ENCODE data around the gene VPS35L.

The VPS35L gene

DNA sequence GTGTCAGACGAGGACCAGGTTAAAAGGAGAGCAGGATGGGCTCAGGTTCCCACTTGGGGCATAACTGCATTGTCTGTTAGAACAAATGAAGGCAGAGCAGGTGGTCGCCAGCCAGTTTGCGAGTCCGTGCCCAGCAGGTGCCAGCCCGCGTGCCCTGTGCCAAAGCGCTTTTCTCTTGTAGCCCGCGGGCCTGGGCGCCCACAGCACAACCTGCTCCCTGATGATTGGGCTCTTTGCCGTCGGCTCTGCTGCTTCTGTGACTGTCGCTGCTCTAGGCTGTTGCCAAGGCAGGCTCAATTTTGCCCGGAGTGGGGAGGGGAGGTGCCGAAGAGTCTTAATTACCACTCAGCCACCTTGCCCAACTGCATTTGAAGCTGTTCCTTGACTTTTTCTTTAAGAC, 141.5 kb downstream of the VPS35L start:
- peak; percentile 16 for DNase-seq

DNA sequence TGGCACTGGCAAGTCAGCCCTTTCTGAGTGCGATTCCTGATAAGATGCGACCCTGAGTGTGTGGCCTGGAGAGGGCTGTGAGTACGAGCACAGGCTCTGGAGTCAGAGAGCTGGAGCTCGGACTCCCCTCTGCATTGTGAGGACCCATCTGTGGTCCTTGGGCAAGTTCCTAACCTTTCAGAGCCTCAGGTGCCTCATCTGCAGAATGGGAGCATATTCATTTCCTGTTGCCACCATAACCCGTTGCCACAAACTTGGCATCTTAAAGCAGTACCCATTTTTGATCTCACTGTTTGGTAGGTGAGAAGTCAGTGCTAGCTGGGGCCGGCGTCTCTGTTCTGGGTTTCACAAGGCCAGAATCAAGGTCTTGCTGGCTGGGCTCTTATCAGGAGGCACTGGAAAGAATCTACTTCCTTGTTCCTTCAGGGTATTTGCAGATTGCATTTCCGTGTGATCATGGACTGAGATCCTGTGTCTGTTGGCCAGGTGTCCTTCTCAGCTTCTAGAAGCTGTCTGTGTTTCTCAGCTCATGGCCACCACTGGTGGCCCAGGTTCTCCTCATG, 142.3 kb downstream of the VPS35L start:
- no peak for DNase-seq

DNA sequence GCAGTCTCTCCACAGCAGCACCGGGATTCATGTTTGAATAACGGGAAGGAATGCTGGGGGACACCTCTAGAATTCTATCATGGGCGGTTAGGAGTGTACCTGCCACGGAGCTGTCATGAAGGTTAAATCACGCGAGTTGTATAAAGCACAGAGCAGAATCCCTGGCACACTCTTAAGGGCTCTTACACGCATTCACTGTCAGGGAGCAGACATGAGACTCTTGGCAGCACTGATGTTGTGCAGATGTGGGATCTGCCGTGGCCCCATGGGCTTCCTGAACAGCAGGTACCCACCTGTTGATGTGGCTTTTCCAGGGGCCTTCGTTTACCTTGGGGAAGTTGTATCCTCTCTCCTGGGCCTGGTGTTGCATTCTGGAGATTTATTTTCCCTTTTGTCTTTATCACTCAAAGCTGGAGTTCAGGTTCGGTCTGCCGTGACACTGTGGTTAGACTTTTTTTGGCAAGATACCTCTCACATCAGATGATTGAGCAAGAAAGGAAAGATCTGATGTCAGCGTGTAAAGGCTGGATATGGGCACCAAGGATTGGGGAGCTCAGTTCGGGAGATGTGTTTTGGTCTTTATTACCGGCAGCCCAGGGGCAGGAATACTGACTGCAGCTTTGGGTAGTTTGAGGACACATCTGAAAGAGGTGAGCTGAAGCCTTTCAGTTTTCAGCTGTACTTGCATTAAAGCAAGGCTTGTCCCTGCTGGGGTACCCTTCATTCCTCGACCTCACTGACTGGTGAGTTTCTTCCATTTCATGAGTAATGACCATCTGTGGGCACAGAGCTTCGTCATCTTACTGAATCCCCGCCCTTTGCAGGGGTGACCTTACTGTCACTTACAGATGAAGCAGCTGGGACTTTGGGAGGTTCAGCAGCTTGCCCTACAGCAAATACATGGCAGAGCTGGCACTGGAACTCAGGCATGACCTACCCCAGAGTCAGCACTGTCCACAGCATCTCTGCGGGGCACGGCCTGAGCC, 143.3 kb downstream of the VPS35L start:
- no peak for DNase-seq

DNA sequence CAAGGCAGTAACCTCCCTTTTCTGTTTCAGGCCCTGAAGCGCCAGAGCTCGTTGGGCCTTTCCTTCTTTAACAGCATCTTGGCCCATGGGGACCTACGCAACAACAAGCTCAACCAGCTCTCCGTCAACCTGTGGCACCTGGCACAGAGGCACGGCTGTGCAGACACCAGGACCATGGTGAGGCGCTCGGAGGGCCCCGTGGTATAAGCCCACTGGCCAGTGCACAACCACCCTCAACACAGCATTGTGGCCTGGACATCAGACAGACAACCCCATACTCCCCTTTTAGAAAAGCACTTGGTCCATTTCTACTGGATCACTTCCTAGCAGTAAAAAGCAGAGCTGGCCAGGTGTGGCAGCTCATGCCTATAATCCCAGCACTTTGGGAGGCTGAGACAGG, 144.0 kb downstream of the VPS35L start:
- DNase-seq: no peak

DNA sequence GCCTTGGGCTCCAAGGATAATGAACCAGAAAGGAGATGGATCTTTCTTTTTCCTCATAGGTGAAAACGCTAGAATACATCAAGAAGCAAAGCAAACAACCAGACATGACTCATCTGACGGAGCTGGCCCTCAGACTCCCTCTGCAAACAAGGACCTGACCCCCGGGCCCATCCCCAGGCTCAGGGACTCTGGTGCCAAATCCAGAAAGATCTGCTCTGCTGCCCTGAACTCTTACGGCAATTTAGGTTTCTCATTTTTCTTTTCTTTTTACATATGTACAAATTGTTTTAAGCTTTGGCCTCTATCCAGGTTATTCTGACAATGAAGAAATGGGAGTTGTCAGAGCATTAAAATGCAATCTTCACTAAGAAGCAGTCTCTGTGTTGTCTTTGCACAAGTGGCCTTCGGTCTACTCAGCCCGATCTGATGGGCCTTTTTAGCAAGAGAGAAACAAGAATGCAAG, 144.8 kb downstream of the VPS35L start:
- no peak for DNase-seq

DNA sequence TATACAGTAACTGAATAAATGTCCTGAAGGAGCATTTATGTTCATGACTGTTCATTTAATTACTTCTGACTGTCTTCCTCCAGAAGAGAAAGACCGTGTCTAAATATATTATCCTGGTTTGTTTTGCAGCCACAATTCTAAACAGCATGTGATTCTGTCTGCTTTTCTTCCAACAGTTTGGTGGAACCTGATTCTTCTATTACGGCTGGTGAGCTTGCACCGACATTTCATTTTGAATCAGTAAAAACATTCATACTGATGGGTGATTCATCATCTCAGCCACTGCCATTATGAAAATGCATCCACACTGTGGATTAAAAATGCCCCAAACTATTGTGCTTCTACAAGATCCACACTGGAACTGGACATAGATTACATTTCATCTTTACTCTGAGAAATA, 145.6 kb downstream of the VPS35L start:
- DNase-seq: no peak

DNA sequence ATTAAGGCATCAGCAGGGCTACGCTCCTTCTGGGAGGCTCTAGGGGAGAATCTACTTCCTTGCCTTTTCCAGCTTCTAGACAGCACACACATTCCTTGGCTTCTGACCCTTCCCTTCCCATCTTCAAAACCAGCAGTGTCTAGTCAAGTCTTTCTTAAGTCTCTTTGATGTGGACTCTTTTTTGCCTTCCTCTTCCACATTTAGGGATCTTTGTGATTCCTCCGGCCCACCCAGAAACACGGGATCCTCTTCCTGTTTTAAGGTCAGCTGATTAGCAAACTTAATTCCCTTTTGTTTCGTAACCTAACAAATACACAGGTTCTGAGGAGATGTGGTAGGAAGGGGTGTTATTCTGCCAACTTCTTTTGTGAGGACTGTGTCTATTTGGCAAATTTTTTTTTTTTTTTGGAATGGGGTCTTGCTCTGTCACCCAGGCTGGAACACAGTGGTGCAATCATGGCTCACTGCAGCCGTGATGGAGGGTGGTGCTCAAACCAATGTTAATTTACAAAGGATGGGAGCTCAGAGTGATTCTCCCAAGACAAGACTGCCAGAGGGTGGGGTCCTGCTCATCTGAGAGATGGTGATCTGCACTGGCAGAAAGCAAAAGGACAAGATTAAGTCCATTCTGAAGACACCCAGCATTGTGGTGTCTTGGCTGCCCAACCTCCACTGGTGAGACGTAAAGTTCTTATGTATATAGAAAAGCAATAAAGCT, 147.8 kb downstream of the VPS35L start:
- DNase-seq: no peak

DNA sequence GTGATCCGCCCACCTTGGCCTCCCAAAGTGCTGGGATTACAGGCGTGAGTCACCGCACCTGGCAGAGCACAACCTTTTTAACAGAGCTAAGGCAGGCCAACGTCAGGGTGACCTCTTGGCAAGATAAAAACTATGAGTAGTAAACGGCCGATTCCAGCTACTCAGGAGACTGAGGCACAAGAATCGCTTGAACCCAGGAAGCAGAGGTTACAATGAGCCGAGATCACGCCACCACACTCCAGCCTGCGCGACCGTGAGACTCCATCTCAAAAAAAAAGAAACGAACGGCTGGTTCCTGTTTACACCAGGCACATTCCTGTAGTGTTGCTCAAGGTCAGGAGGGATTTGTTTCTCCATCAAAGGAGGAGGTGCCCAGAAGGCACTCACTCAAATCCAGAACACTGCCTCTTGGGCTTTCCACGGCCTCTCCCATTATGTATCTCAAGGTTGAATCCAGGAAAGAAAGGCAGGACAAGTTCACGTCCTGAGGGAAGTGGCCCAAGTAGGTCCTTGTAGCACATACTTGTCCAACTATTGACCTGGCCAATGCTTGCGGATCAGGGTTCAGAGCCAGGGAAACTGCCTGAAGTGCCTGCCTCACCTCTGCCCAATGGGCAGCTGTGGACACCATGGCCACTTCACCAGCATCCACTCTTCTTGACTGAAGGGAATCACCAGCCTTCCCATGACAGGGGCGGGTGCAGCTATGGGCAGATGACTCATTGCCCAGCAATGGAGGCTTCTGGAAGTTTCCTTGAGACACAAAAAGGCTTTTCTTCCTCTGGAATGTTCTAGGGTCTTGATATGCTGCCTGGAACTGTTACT, 149.0 kb downstream of the VPS35L start:
- no peak for DNase-seq

DNA sequence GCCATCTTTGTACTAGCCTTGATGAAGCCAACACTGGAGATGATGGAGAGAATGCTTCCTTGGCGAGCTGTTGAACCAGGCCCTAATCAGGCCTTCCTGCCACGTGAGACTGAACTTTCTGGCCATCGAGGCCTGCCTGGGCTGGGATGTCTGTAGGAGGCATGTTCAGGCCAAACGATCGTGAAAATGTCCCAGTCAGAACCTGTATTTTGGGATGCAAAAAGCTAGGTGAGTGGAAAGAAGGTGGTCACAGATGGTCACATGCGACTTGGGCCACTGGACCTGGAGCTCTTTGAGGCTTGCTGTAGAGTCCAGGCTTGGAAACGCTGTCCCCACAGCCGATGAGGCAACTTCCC, 149.6 kb downstream of the VPS35L start:
- no peak for DNase-seq

DNA sequence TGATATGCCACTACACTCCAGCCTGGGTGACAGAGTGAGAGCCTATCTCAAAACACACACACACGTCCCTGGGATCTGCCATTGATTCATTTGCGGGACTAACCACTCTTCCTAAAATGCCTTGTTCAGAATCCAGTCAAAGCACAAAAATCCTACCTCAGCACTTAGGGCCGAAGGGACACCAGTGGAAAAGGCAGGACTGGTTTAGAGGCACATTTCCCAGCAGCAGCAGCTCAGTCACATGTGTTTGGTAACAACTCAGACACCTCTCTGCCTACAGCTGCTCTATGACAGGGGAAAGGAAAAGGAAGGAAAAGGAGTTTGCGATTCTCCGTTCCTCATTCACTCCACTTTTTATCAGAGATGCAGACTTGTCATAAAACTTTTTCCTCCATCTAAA, 150.3 kb downstream of the VPS35L start:
- DNase-seq: no peak

DNA sequence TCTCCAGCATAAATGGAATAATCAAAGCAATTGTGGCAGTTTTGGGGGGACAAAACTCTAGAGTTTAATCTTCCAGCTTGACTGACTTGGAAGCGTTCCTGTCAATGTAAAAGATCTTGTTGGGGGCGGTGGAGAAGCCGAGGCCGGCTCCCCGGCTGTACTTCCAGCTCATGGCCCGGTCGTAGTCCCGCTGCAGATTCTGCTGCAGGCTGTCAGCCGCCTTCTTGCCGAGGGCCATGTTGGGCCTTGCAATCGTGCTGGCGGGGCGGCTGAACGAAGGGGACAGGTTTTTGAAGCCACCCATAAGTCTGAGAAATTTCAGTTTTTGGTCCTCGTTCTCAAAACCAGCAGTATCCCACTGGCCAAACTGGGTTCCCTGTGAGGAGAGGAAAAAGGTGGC, 151.3 kb downstream of the VPS35L start:
- DNase-seq: no peak

DNA sequence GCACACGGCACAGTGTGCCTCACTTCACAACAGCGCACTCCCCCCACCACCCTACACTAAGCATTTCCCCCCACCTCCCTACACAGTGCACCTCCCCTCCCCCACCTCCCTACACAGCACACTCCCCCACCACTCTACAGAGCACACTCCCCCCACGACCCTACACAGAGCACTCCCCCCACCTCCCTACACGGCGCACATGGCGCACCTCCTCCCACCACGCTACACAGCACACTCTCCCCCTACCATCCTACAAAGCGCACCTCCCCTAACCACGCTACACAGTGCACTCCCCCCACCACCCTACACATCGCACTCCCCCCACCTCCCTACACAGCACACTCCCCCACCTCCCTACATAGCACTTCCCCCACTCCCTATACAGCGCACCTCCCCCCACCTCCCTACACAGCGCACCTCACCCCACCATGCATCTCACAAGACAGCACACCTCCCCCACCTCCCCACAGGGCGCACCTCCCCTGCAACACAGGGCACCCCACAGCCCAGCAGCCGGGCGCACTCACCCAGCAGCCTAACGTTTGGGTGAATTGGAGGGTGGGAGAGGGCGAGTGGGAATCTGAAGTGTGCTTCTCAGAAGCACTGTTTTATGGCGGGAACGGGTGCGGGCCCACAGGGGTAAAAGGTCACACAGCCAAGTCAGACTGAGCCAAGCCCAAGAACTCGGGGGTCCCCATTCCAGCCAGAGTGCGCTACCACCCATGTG, 152.2 kb downstream of the VPS35L start:
- no peak for DNase-seq

DNA sequence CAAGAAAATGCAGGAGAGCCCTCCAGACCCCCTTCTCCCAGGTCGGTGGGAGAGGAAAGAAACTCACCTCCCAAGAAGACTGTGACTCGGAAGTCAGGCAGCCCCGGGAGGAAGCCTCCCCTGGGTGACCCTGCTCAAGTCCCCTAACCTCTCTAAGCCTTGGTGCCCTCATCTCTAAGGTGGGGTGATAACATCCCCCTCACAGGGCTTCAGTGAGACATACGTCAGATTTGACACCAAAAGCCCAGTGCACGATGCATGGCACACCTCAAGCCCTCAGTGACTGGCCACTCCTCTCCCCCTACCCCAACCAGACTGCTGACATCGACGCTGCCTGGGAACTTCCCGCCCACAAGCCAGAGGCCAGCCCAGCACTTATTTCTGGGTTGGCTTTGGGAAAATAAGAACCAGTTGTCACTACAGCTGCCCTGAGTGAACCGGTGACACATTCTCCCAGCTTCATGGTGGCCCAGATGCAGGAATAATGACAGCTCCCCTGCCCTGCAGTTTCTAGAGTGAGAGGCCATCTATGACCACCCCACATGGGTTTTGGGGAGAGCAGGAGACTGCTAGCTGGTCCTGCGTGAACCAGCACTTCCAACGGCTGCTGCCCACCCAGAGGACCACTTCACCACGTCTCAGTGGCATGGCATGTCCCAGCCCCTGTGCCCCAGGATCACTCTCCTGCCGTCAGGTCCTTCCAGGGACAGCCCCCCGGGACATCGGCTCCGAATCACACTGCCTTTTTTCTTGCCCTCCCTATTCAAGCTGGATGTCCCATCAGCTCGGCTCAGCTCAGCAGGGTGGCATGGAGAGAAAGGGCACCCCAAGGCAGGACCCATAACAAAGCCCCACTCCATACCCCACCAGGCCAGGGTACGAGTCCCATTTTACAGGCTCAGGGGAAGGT, 153.0 kb downstream of the VPS35L start:
- DNase-seq: no peak

DNA sequence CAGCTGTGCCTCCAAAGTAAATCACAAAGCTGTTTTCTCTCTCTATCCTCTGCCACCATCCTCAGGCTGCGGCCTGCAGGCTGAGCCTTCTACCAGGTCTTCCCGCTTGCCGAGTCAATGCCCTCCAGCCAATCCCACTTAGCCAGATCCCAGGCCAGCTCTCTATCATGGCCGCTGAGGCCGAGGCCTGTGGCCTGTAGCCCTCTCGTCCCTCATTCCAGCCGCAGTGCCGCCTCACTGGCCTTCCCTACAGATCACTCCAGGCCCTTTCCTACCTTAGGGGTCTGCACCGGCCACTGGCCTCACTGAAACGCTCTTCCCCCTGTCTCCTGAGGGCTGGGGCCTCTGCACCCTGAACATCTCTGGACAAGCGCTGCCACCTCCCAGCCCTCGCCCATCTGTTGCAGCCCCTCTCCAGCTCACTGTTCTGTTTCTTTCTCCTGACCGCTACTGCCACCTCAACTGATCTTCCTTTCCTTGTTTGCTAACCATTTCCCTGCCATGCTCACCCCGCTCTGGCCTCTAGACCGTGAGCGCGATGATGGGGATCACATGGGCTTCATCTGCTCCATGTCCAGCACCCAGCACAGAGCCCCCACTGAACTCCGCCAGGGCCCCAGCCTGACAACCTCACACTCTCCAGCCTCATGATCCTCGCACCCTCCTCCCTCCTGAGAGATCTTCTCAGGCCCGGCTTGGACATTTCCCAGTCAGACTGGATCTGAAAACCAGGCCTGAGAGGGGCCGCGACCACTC, 154.1 kb downstream of the VPS35L start:
- DNase-seq: no peak

DNA sequence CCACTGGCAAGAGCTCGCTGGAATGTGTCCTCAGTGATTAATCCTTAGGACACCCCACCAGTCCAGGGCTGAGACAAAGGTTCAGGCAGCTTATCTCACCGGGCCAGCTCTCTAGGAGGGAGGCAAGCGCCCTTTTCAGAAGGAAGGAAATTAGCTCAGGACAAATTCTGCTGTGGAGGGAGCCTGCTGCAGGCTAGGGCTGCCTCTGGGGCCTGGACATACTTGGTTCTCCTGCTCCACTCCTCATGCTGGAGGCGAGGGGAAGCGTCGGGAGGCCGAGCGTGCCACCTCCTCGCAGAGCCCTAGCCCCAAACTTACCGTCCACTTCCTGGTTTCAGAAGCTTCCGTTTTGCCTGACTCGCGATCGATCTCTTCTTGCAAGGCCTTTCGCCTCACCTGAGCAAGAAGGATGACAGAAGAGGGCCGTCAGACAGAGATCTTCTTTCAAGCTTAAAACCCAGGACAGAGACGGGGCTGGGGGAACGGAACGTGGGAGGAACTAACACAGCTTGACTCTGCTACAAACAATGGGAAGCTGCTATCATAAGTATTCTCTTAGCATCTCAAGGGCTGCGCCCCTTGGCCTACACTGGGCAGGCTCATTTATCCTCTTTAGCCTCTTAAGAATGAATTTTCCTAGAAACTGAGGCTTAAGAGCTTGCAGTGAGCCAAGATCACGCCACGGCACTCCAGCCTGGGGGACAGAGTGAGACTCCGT, 154.8 kb downstream of the VPS35L start:
- DNase-seq: no peak

DNA sequence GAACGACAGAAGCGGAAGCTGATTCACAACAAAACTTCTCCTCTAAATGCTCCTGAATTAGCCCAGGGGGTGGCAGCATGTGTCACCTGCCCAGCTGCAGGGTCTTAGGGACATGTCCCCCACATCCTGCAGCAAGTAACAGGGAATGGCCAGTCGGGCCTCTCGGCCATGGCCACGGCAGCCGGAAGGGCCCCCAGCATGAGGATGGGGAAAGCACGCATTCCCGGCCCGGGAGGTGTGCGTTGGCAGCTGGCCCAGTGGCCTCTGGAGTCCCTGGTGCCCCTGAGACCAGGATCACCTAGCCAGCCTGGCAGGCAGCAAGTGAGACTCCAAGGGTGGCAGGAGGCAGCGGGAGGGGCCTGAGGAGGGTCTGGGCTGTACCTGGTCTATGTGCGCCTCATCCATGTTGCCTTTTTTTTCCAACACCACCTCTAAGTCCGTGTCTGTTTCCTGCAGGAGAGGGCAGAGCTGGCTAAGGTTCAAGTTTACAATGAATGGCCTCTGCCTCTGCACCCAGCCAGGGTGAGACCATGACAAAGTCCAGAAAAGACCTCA, 155.6 kb downstream of the VPS35L start:
- no peak for DNase-seq

DNA sequence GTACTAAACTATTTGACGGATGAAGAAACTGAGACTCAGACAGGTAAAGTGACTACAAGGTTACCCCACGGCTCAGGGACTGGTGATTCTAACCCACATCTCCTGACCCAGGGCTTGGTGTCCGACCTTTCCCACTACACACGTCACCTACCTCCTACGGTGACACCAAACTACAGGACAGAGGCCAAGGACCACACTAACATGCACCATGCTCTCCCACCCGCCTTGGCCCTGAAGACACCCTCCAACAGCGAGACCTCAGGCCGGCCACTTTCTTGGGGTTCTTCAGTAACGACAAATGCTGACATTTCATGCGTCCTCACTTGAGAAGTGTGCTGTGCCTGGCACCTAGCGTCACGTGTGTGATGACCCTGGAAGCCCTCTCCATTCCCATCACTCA, 156.1 kb downstream of the VPS35L start:
- DNase-seq: no peak

DNA sequence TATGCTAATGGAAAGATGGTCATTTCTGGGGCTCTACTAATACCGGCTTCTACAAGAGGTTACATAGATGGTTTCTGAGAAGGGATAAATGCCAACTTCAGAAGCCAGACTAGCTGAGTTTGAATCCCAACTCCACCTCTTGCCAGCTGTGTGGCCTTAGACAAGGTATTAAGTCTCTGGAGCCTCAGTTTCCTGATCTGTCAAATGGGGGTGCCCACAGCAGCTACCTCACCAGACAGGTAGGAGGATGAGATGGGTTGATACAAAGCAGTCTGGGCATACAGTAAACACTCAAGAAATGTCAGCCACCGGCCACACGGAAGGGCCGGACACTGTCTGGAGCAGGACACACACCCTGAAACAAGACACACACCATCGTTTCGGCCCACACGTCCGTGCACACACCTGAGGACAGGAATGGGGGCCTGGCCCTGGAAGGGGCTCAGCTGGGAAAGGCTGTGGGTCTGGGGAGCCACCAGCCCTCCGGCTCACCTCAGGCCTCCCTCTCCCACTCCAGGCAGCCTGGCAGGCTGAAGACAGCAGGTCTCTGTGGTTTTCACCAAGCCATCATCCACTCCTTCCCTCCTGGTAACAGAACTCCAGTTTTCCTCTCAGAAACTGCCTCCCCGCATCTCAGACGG, 157.0 kb downstream of the VPS35L start:
- DNase-seq: no peak

DNA sequence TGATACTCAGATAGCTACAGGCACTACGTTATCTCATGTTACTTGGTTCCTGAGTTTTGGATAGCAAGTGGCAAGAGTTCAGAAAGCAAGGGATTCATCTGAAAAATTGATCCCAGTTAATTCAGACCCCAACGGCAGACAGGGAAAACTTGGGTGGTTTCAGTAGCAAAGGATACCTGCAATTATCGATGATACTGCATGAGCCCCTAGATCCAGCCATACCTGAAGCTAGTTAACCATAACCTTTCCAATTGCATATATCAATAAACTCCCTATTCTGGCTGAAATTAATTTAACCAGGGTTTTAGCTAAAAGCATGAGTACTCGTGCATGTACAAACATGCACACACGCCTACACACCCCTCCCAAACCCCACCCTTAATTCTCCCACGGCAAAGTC, 158.2 kb downstream of the VPS35L start:
- DNase-seq: no peak

Data from CD4-positive, alpha-beta T cell treated with Interleukin-6 for 4 hours (primary cell).